ENCODE measurements around the gene MAT2B.

GRCh38 chr5:163531272-163531671 lies 25.9 kb downstream of the MAT2B start:
- TF ChIP-seq CTCF (CRISPR knock-in tag; IDR thresholded peaks at IDR 0.05) (no peak), CBX1 (IDR thresholded peaks at IDR 0.05; ENCODE audit: low read depth) (no peak), EZH2 (conservative IDR thresholded peaks at IDR 0.05; ENCODE audit: low read depth, low read length) (no peak), ZNF530 (CRISPR knock-in tag; IDR thresholded peaks at IDR 0.05; ENCODE audit: low read depth) (no peak), EED (CRISPR knock-in tag; IDR thresholded peaks at IDR 0.05) (no peak), SATB2 (CRISPR knock-in tag; IDR thresholded peaks at IDR 0.05) (no peak), ZBTB1 (CRISPR knock-in tag; IDR thresholded peaks at IDR 0.05; ENCODE audit: borderline replicate concordance) (no peak), ELF1 (CRISPR knock-in tag; IDR thresholded peaks at IDR 0.05) (no peak), U2AF1 (optimal IDR thresholded peaks at IDR 0.05; ENCODE audit: low read depth, low read length) (no peak), ZBTB42 (CRISPR knock-in tag; IDR thresholded peaks at IDR 0.05) (no peak), HMG20B (CRISPR knock-in tag; conservative IDR thresholded peaks at IDR 0.05) (no peak), CSRNP2 (CRISPR knock-in tag; conservative IDR thresholded peaks at IDR 0.05; ENCODE audit: low read depth) (no peak), CREB1 (IDR thresholded peaks at IDR 0.05) (no peak), CREB1 (CRISPR knock-in tag; IDR thresholded peaks at IDR 0.05) (no peak)
